ENCODE measurements around the gene SPEN.

The SPEN gene

GRCh38 chr1:15988856-15989736 is 141.6 kb downstream of the SPEN start:
- H3K27ac ChIP-seq = no peak overlapping the region
- no peak overlapping the region for H3K4me3 ChIP-seq (ENCODE audit: low read depth, low read length)
- in situ Hi-C loops (cut with HindIII; ENCODE audit: low pct_ligation_motif_present, low sequenced_read_pairs) = no loop called here
- no peaks in the 10 kb centered on the region for H3K27me3 ChIP-seq (replicated peaks)
- no peak for DNase-seq
- H3K36me3 ChIP-seq (replicated peaks) = no peaks in the 10 kb centered on the region
- TF ChIP-seq CTCF (IDR thresholded peaks at IDR 0.05; ENCODE audit: low read depth, low read length, missing control alignments) = no peak

GRCh38 chr1:15989776-15990175 is 142.3 kb downstream of the SPEN start:
- Histone ChIP-seq H3K27ac (no peak overlapping the region), H3K36me3 (replicated peaks) (no peaks in the 10 kb centered on the region), H3K4me3 (ENCODE audit: low read depth, low read length) (no peak overlapping the region), H3K27me3 (replicated peaks) (no peaks in the 10 kb centered on the region)
- TF ChIP-seq CTCF (IDR thresholded peaks at IDR 0.05; ENCODE audit: low read depth, low read length, missing control alignments) = no peak
- DNase-seq = no peak
- in situ Hi-C loops (cut with HindIII; ENCODE audit: low pct_ligation_motif_present, low sequenced_read_pairs) = no loop called here
